Neural progenitor cell (in vitro differentiated cells): ENCODE measurements around the gene TNFSF13B. TPM values are rescaled to one million over a fixed set of nuclear protein-coding genes. Genes with fewer than 3 reads are reported as not detected.

Source experiments
- DNase-seq: peaks from one replicate; pipeline ENCODE4 v3.0.0-alpha.2; 2016; ENCODE audit warnings: low spot score
- H2AFZ ChIP-seq: fragments of 200-600 bp; sonication (generic); replicated peaks from 2 replicates; pipeline ENCODE4 v1.6.1; 2016; ENCODE audit warnings: antibody characterized with exemption
- H3F3A ChIP-seq: fragments of 200-600 bp; sonication (generic); 2 replicates; pipeline ENCODE4 v1.6.1; 2016; ENCODE audit warnings: antibody characterized with exemption, low read depth
- H3K27ac ChIP-seq: fragments of 200-600 bp; sonication (generic); 2 replicates; pipeline ENCODE4 v1.5.1; 2016; ENCODE audit warnings: mild to moderate bottlenecking
- H3K27me3 ChIP-seq: fragments of 200-600 bp; sonication (generic); 2 replicates; pipeline ENCODE4 v1.6.1; 2016; ENCODE audit warnings: mild to moderate bottlenecking, moderate library complexity
- H3K36me3 ChIP-seq: fragments of 200-600 bp; sonication (generic); 2 replicates; pipeline ENCODE4 v1.5.1; 2016
- H3K4me1 ChIP-seq: fragments of 200-600 bp; sonication (generic); 2 replicates; pipeline ENCODE4 v1.6.1; 2016; ENCODE audit warnings: mixed run types
- H3K4me2 ChIP-seq: fragments of 200-600 bp; sonication (generic); 2 replicates; pipeline ENCODE4 v1.6.1; 2016
- H3K4me3 ChIP-seq: fragments of 200-600 bp; sonication (generic); 2 replicates; pipeline ENCODE4 v1.5.1; 2016
- H3K79me2 ChIP-seq: fragments of 200-600 bp; sonication (generic); 2 replicates; pipeline ENCODE4 v1.6.1; 2016; ENCODE audit warnings: low read depth
- H3K9ac ChIP-seq: fragments of 200-600 bp; sonication (generic); 2 replicates; pipeline ENCODE4 v1.6.1; 2016
- H3K9me3 ChIP-seq: fragments of 200-600 bp; sonication (generic); 2 replicates; pipeline ENCODE4 v1.5.1; 2016; ENCODE audit warnings: low read depth
- H4K20me1 ChIP-seq: fragments of 200-600 bp; sonication (generic); 2 replicates; pipeline ENCODE4 v1.6.1; 2016; ENCODE audit warnings: low read depth
- H3K27ac Mint-ChIP-seq: 3 replicates; pipeline ENCODE4 v1.8.0; 2021; ENCODE audit warnings: mixed read lengths
- H3K27me3 Mint-ChIP-seq: 2 replicates; pipeline ENCODE4 v1.8.0; 2022; ENCODE audit warnings: low read depth, mild to moderate bottlenecking, inconsistent platforms, moderate library complexity, mixed read lengths; ENCODE audit not compliant: insufficient read depth
- H3K36me3 Mint-ChIP-seq: 3 replicates; pipeline ENCODE4 v1.8.0; 2021; ENCODE audit warnings: mixed read lengths
- H3K4me1 Mint-ChIP-seq: 3 replicates; pipeline ENCODE4 v1.8.0; 2021; ENCODE audit warnings: mixed read lengths
- H3K4me3 Mint-ChIP-seq: 3 replicates; pipeline ENCODE4 v1.8.0; 2021; ENCODE audit warnings: mild to moderate bottlenecking, moderate library complexity, mixed read lengths
- H3K9me3 Mint-ChIP-seq: 3 replicates; pipeline ENCODE4 v1.8.0; 2020; ENCODE audit warnings: mixed read lengths
- CTCF ChIP-seq: fragments of 200-600 bp; sonication (generic); IDR thresholded peaks from 2 replicates; pipeline ENCODE4 v1.5.1; 2017; ENCODE audit warnings: antibody characterized with exemption, mild to moderate bottlenecking
- EZH2 ChIP-seq: fragments of 200-600 bp; sonication (generic); IDR thresholded peaks from 2 replicates; pipeline ENCODE4 v1.6.1; 2017; ENCODE audit warnings: antibody characterized with exemption, mild to moderate bottlenecking, moderate library complexity
- EZH2phosphoT487 ChIP-seq: fragments of 200-600 bp; sonication (generic); IDR thresholded peaks from 2 replicates; pipeline ENCODE4 v1.6.1; 2017; ENCODE audit warnings: antibody characterized with exemption
- total RNA-seq: library from RNA; depleted of rRNA; stranded (reverse); fragments of >200 nt; gene quantifications from 2 replicates; pipeline ENCODE4 v1.2.3, GENCODE V29; 2015; ENCODE audit warnings: low replicate concordance

The TNFSF13B gene
- total RNA-seq, 1 donor from 2014 or later, result 0.45 TPM

DNA sequence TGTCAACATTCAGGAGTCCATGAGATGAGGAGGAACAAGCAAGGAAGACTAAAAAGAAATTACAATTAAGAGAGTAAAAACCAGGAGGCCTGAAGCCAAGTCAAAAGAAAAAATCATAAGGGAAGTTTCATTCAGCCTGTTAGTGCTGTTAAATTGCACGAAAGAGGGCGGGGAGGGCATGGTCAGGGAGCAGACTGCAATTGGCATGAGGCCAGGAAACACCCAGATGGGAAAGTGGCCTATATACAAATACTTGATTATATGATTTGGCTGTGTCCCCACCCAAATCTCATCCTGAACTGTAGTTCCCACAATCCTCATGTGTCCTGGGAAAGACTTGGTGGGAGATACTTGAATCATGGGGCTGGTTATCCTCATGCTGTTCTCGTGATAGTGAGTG, 43.9 kb downstream of the TNFSF13B start:
- Histone ChIP-seq H3K36me3 (no peaks in the 10 kb centered on the region), H3K4me1 (no peaks in the 10 kb centered on the region), H3K27me3 (no peaks in the 10 kb centered on the region), H3F3A (no peaks in the 10 kb centered on the region), H3K79me2 (no peaks in the 10 kb centered on the region), H3K4me3 (no peak overlapping the region), H3K9me3 (no peaks in the 10 kb centered on the region), H3K27ac (no peak overlapping the region), H2AFZ (no peak overlapping the region), H3K9ac (no peak overlapping the region), H3K4me2 (no peak overlapping the region), H4K20me1 (no peaks in the 10 kb centered on the region)
- Mint-ChIP-seq H3K4me1 (peaks cover 6% of the 10 kb centered on the region), H3K27ac (no peak overlapping the region), H3K36me3 (no peaks in the 10 kb centered on the region), H3K9me3 (peaks cover 3% of the 10 kb centered on the region), H3K27me3 (peaks cover 6% of the 10 kb centered on the region), H3K4me3 (no peak overlapping the region)
- TF ChIP-seq EZH2 (no peak), CTCF (no peak)
- DNase-seq, result no peak

GRCh38 chr13:108315273-108315672, 45.8 kb downstream of the TNFSF13B start:
- no peaks in the 10 kb centered on the region for H3K79me2 ChIP-seq
- no peak overlapping the region for H3K4me2 ChIP-seq
- H2AFZ ChIP-seq, result no peak overlapping the region
- H3K36me3 ChIP-seq, result no peaks in the 10 kb centered on the region
- peaks cover 3% of the 10 kb centered on the region for H3K9me3 Mint-ChIP-seq
- no peaks in the 10 kb centered on the region for H3K9me3 ChIP-seq
- no peaks in the 10 kb centered on the region for H3K27me3 ChIP-seq
- peaks cover 6% of the 10 kb centered on the region for H3K4me1 Mint-ChIP-seq
- H3K27me3 Mint-ChIP-seq, result peaks cover 6% of the 10 kb centered on the region
- no peaks in the 10 kb centered on the region for H3K36me3 Mint-ChIP-seq
- H3K4me1 ChIP-seq, result no peaks in the 10 kb centered on the region
- H3K27ac Mint-ChIP-seq, result no peak overlapping the region
- H3K4me3 ChIP-seq, result no peak overlapping the region
- no peaks in the 10 kb centered on the region for H4K20me1 ChIP-seq
- no peaks in the 10 kb centered on the region for H3F3A ChIP-seq
- no peak for DNase-seq
- H3K4me3 Mint-ChIP-seq, result no peak overlapping the region
- H3K27ac ChIP-seq, result no peak overlapping the region
- no peak overlapping the region for H3K9ac ChIP-seq
- TF ChIP-seq EZH2phosphoT487 (no peak), EZH2 (no peak), CTCF (no peak)

GRCh38 chr13:108315991-108316390, 46.5 kb downstream of the TNFSF13B start:
- Histone ChIP-seq H2AFZ (no peak overlapping the region), H3K4me1 (no peaks in the 10 kb centered on the region), H3K27me3 (no peaks in the 10 kb centered on the region), H3K79me2 (no peaks in the 10 kb centered on the region), H3F3A (no peaks in the 10 kb centered on the region), H3K4me2 (no peak overlapping the region), H3K4me3 (no peak overlapping the region), H3K9ac (no peak overlapping the region), H3K36me3 (no peaks in the 10 kb centered on the region), H3K27ac (no peak overlapping the region), H4K20me1 (no peaks in the 10 kb centered on the region), H3K9me3 (no peaks in the 10 kb centered on the region)
- no peak overlapping the region for H3K4me3 Mint-ChIP-seq
- TF ChIP-seq EZH2 (no peak), CTCF (no peak), EZH2phosphoT487 (no peak)
- H3K36me3 Mint-ChIP-seq, result no peaks in the 10 kb centered on the region
- DNase-seq, result no peak
- H3K27me3 Mint-ChIP-seq, result peaks cover 6% of the 10 kb centered on the region
- no peak overlapping the region for H3K27ac Mint-ChIP-seq
- H3K9me3 Mint-ChIP-seq, result peaks cover 3% of the 10 kb centered on the region
- peaks cover 6% of the 10 kb centered on the region for H3K4me1 Mint-ChIP-seq

DNA sequence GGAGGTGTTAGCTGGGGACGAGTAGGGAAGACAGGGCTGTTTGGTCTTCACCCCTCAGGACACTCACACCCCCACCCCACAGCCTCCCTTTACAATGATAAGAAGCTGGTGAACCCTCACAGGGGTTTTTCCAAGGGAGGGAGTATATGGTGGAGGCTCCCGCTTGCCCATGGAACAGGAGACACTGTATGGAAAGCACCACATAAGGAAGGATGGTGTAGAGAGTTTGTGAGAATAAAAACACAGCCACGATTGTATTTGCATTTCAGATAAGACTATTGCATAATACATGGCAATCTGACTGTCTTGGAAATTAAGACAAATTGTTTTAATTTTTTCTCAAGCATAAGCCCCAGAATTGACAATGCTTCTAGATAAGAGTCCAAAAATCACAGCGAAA, 46.9 kb downstream of the TNFSF13B start:
- Histone ChIP-seq H2AFZ (no peak overlapping the region), H3K4me1 (no peaks in the 10 kb centered on the region), H3F3A (no peaks in the 10 kb centered on the region), H3K79me2 (no peaks in the 10 kb centered on the region), H3K27ac (no peak overlapping the region), H3K9ac (no peak overlapping the region), H4K20me1 (no peaks in the 10 kb centered on the region), H3K9me3 (no peaks in the 10 kb centered on the region), H3K27me3 (no peaks in the 10 kb centered on the region), H3K4me3 (no peak overlapping the region), H3K36me3 (no peaks in the 10 kb centered on the region), H3K4me2 (no peak overlapping the region)
- peaks cover 6% of the 10 kb centered on the region for H3K4me1 Mint-ChIP-seq
- no peak for DNase-seq
- H3K27ac Mint-ChIP-seq, result no peak overlapping the region
- H3K36me3 Mint-ChIP-seq, result no peaks in the 10 kb centered on the region
- TF ChIP-seq EZH2phosphoT487 (no peak), CTCF (no peak)
- H3K4me3 Mint-ChIP-seq, result no peak overlapping the region
- H3K9me3 Mint-ChIP-seq, result peaks cover 3% of the 10 kb centered on the region
- peaks cover 7% of the 10 kb centered on the region for H3K27me3 Mint-ChIP-seq
